CD14-positive monocyte (primary cell): ENCODE results near the gene GPM6B. TPM values are rescaled to one million over a fixed set of nuclear protein-coding genes. Genes with fewer than 3 reads are reported as not detected.

Source experiments
- DNase-seq, 3 donors: peaks; one replicate each; pipeline ENCODE4 v3.0.0-alpha.2; 2011 to 2022
- H2AFZ ChIP-seq: 2 replicates; pipeline ENCODE4 v1.6.0; 2012; ENCODE audit warnings: mild to moderate bottlenecking, low read depth, low read length, inconsistent platforms; ENCODE audit not compliant: insufficient read depth, poor library complexity, severe bottlenecking
- H3K27ac ChIP-seq, 2 donors: 1 replicate in 1 of 2; 2 replicates in 1 of 2; pipeline ENCODE4 v1.5.1; 2012 to 2013; ENCODE audit warnings: low read length in 2 of 2, control low read depth in 1 of 2, inconsistent platforms in 1 of 2, low read depth in 1 of 2, mild to moderate bottlenecking in 1 of 2
- H3K27me3 ChIP-seq, 2 donors: one replicate each; pipeline versions ENCODE4 v1.6.0 to v1.6.1; 2011 to 2013; ENCODE audit warnings: low read length in 2 of 2; ENCODE audit not compliant: control insufficient read depth in 2 of 2, insufficient read depth in 2 of 2
- H3K36me3 ChIP-seq, 2 donors: replicated peaks in 1 of 2; 1 replicate in 1 of 2; 2 replicates in 1 of 2; pipeline versions ENCODE4 v1.5.1 to v1.6.1; 2012 to 2013; ENCODE audit warnings: low read length in 2 of 2, control low read depth in 1 of 2, inconsistent platforms in 1 of 2, mild to moderate bottlenecking in 1 of 2; ENCODE audit not compliant: insufficient read depth in 2 of 2, control insufficient read depth in 1 of 2
- H3K4me1 ChIP-seq, 2 donors: 1 replicate in 1 of 2; 2 replicates in 1 of 2; pipeline versions ENCODE4 v1.5.1 to v1.6.1; 2012 to 2013; ENCODE audit warnings: low read length in 2 of 2, control low read depth in 1 of 2, inconsistent platforms in 1 of 2, mild to moderate bottlenecking in 1 of 2, moderate library complexity in 1 of 2; ENCODE audit not compliant: insufficient read depth in 2 of 2, control insufficient read depth in 1 of 2
- H3K4me2 ChIP-seq: replicated peaks from 2 replicates; pipeline ENCODE3; 2012; ENCODE audit warnings: low read length, moderate library complexity, mild to moderate bottlenecking; ENCODE audit not compliant: poor library complexity, severe bottlenecking; ENCODE audit errors: extremely low read depth
- H3K4me3 ChIP-seq, 3 experiments: fragments of 200-600 bp in 1 of 3; sonication (generic) in 1 of 3; replicated peaks in 1 of 3; 1 replicate in 2 of 3; 2 replicates in 1 of 3; pipeline ENCODE4 v1.5.1; 2011 to 2013; ENCODE audit warnings: low read length in 3 of 3, mild to moderate bottlenecking in 3 of 3, control low read depth in 2 of 3, low read depth in 2 of 3, inconsistent platforms in 1 of 3, moderate library complexity in 1 of 3
- H3K79me2 ChIP-seq: 2 replicates; pipeline ENCODE4 v1.6.0; 2012; ENCODE audit warnings: mild to moderate bottlenecking, control low read depth, inconsistent platforms, low read length, moderate library complexity; ENCODE audit not compliant: insufficient read depth
- H3K9ac ChIP-seq: 2 replicates; pipeline ENCODE4 v1.6.0; 2017; ENCODE audit warnings: low read length, mild to moderate bottlenecking; ENCODE audit not compliant: insufficient read depth, poor library complexity, severe bottlenecking
- H3K9me3 ChIP-seq, 2 donors: replicated peaks in 1 of 2; 1 replicate in 1 of 2; 2 replicates in 1 of 2; pipeline versions ENCODE4 v1.5.1 to v1.6.1; 2012 to 2013; ENCODE audit warnings: low read length in 2 of 2, control low read depth in 1 of 2; ENCODE audit not compliant: control insufficient read depth in 1 of 2, insufficient read depth in 1 of 2
- H4K20me1 ChIP-seq: 2 replicates; pipeline ENCODE4 v1.6.0; 2012; ENCODE audit warnings: mild to moderate bottlenecking, low read length, control low read depth, moderate library complexity; ENCODE audit not compliant: insufficient read depth
- H3K27ac Mint-ChIP-seq, 7 donors: one replicate each; pipeline ENCODE4 v1.8.0; 2020; ENCODE audit warnings: mild to moderate bottlenecking in 7 of 7, mixed read lengths in 7 of 7, moderate library complexity in 6 of 7, inconsistent platforms in 2 of 7
- H3K27me3 Mint-ChIP-seq, 3 donors: one replicate each; pipeline ENCODE4 v1.8.0; 2021 to 2022; ENCODE audit warnings: low read depth in 3 of 3, mild to moderate bottlenecking in 3 of 3, mixed read lengths in 3 of 3, moderate library complexity in 3 of 3, inconsistent platforms in 1 of 3
- H3K36me3 Mint-ChIP-seq, 2 donors: one replicate each; pipeline ENCODE4 v1.8.0; 2020; ENCODE audit warnings: mixed read lengths in 2 of 2, inconsistent platforms in 1 of 2, mild to moderate bottlenecking in 1 of 2
- H3K4me1 Mint-ChIP-seq: one replicate; pipeline ENCODE4 v1.8.0; 2020; ENCODE audit warnings: mild to moderate bottlenecking, mixed read lengths
- H3K4me3 Mint-ChIP-seq, 2 donors: one replicate each; pipeline ENCODE4 v1.8.0; 2020; ENCODE audit warnings: mild to moderate bottlenecking in 2 of 2, mixed read lengths in 2 of 2, moderate library complexity in 1 of 2
- H3K9me3 Mint-ChIP-seq, 7 donors: one replicate each; pipeline ENCODE4 v1.8.0; 2020 to 2022; ENCODE audit warnings: mixed read lengths in 7 of 7, mild to moderate bottlenecking in 6 of 7, moderate library complexity in 6 of 7, inconsistent platforms in 2 of 7
- CTCF ChIP-seq: fragments of 200-600 bp; IDR thresholded peaks from one replicate; pipeline ENCODE4 v1.8.0; 2022; ENCODE audit warnings: antibody characterized with exemption, mild to moderate bottlenecking
- WGBS: methylation state at CpG from one replicate; pipeline ENCODE4 v1.1.5; 2013; ENCODE audit warnings: missing lambda C conversion rate; ENCODE audit not compliant: insufficient coverage; 5-methylcytosine and 5-hydroxymethylcytosine counted together
- intact Hi-C, 2 donors: fragments of 100-400 bp; cut with micrococcal nuclease; formaldehyde crosslinking; loops; one replicate each; pipeline versions ENCODE4 v1.15.0 to v1.15.1; 2023
- polyA plus RNA-seq, 3 donors: library from polyadenylated mRNA; depleted of rRNA in 1 of 3; unstranded in 2 of 3; stranded (reverse) in 1 of 3; fragments of 300-500 nt in 2 of 3; fragments of >200 nt in 1 of 3; fragmentation: Illumina TruSeq in 2 of 3; gene quantifications; 1 replicate in 2 of 3; 2 replicates in 1 of 3; pipeline ENCODE4 v1.2.3, GENCODE V29; 2012 to 2021

The GPM6B gene
- polyA plus RNA-seq, 3 donors: not detected

GRCh38 chrX:13764281-13764680 is 52.6 kb downstream of the GPM6B start:
- H3K36me3 Mint-ChIP-seq: peaks cover 29 to 34% of the 10 kb centered on the region in 2 donors
- H3K4me3 Mint-ChIP-seq: peak overlapping the region; percentile 20 to 51
- Histone ChIP-seq H3K4me2 (peak overlapping the region; percentile 31), H3K9ac (no peak overlapping the region), H3K36me3 (peaks cover 2 to 5% of the 10 kb centered on the region in 2 donors), H3K4me1 (peaks cover 52% of the 10 kb centered on the region in 2 donors), H3K27me3 (no peaks in the 10 kb centered on the region), H3K9me3 (no peaks in the 10 kb centered on the region), H3K4me3 (peak overlapping the region in 1 of 3 experiments; percentile 47), H3K79me2 (no peaks in the 10 kb centered on the region), H2AFZ (no peak overlapping the region), H3K27ac (no peak overlapping the region), H4K20me1 (no peaks in the 10 kb centered on the region)
- H3K27ac Mint-ChIP-seq: peak overlapping the region in 3 of 7 donors; percentile 5 to 66 (median 19)
- peaks cover 0 to 8% (median 0%) of the 10 kb centered on the region in 3 donors for H3K27me3 Mint-ChIP-seq
- no CpG with 5 or more reads among the region's 7 CpGs for WGBS
- peak; percentile 21 to 66 (median 60) for DNase-seq
- intact Hi-C loops: loop anchor here in 1 of 2 donors (10.0 kb wide), 1 partner anchor 271 kb away; no protein-coding TSS in a partner anchor
- no peak for TF ChIP-seq CTCF
- peaks cover 0 to 3% (median 0%) of the 10 kb centered on the region in 7 donors for H3K9me3 Mint-ChIP-seq
- H3K4me1 Mint-ChIP-seq: peaks cover 51% of the 10 kb centered on the region

GRCh38 chrX:13763489-13763888 is 53.4 kb downstream of the GPM6B start:
- Histone ChIP-seq H3K27ac (no peak overlapping the region), H3K4me1 (peaks cover 57 to 60% of the 10 kb centered on the region in 2 donors), H3K4me2 (no peak overlapping the region), H3K9me3 (no peaks in the 10 kb centered on the region), H3K27me3 (no peaks in the 10 kb centered on the region), H4K20me1 (no peaks in the 10 kb centered on the region), H3K9ac (no peak overlapping the region), H2AFZ (no peak overlapping the region), H3K79me2 (no peaks in the 10 kb centered on the region), H3K36me3 (peaks cover 0 to 4% of the 10 kb centered on the region in 2 donors), H3K4me3 (no peak overlapping the region)
- H3K36me3 Mint-ChIP-seq: peaks cover 23 to 27% of the 10 kb centered on the region in 2 donors
- DNase-seq: no peak
- TF ChIP-seq CTCF: no peak
- peaks cover 57% of the 10 kb centered on the region for H3K4me1 Mint-ChIP-seq
- peaks cover 0 to 3% (median 0%) of the 10 kb centered on the region in 7 donors for H3K9me3 Mint-ChIP-seq
- H3K27me3 Mint-ChIP-seq: peaks cover 0 to 8% (median 0%) of the 10 kb centered on the region in 3 donors
- WGBS: no CpG with 5 or more reads among the region's 8 CpGs
- H3K27ac Mint-ChIP-seq: no peak overlapping the region
- intact Hi-C loops: loop anchor here in 1 of 2 donors (10.0 kb wide), 1 partner anchor 271 kb away; no protein-coding TSS in a partner anchor
- no peak overlapping the region for H3K4me3 Mint-ChIP-seq
